Activated CD4-positive, alpha-beta T cell treated with anti-CD3 and anti-CD28 coated beads, Interleukin-2, Interleukin-6, amounts not matched to agents 100 ng/mL and 50 ng/mL, durations not matched to agents 16 hours and 8 hours (primary cell): ENCODE data around the gene DENND1C.

ENCODE experiments used
- DNase-seq: peaks from one replicate; pipeline ENCODE4 v3.0.0-alpha.2; 2020

The DENND1C gene

GRCh38 chr19:6418562-6418932 lies 63.0 kb downstream of the DENND1C start:
- no peak for DNase-seq

DNA sequence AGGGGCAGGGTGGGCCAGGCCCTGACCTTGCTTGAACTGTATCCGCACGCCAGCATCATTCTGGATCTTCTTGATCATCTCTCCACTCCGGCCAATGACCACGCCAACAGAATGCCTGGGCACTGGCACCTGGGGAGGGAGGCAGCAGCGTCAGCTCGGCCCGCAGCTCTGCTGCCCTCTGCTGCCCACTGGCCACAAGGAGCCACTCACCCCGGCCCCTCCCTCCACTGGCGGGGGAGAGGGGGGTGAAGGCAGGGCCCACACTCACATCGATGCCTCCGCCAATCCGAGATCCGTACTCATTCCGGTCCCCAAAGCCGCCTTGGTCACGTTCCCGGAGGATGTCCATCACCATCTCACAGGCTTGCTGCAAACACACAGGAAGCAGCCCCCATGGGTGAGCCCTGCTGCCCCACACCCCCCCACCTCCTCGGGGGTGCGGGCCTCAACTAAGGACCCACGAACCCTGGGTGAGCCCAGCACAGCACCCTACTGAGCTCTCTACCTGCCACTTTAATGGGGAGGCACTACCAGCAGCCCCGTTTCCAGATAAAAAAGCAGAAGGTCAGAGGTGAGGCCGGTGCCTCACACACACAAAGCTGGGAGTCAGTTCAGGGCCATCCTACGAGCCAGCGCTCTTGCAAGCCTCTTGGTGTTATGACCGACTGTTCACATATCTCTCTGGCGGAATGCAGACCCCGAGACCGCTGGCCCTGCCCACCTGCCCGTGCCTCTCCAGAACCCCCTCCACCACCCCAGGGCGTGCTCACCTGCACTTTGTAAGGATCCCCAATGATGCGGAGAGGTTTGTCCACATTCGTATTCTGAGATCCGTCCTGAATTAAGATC lies 63.6 kb downstream of the DENND1C start:
- DNase-seq = no peak
